ENCODE data around the gene ZDHHC14.
"Not testable (repeated sequence)": the region's sequence is repeated elsewhere in the genome, so short reads cannot be mapped to it uniquely, and the experiment has no call there.

Gene ZDHHC14

DNA sequence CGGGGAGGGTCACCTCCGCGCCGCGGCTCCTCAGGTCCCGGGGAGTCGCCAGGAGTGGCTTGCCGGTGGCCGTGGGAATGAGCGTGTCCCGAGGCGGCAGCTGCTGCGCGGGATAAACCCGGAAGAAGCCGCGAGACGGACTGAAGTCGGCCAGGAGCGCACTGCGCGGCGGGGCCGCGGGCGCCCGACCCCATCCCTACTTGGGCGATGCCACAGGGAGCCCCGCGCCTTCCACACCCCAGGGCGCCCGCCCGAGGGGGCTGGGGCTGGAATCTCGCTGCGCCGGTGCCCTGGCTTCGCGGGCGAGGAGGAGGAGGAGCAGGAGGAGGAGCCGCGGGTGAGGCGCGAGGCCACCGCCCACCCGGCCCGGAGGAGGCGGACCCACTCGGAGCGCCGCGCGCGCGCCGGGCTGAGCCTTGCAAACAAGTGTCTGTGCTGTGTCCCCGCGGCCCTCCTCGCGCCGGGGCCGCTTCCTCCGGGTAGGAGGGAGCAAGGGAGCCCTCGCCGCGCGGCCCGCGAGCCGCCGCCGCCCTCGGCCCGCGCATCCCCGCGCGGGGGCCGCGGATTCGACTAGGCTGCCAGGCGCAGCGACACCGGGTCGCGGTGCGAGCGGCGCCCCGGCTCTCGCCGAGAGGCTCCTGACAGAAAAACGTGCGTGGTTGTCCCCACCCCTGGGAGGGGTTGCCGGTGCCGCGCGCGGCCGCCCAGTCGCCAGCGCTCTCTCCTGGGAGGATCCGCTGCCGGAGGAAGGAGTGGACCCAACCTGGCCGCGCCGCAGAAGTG, at the start of gene ZDHHC14:
ZDHHC14 (plus strand) TSS at position 412 of the 783 bp plus-strand sequence.
- peak; percentile 84 to 88 for DNase-seq

DNA sequence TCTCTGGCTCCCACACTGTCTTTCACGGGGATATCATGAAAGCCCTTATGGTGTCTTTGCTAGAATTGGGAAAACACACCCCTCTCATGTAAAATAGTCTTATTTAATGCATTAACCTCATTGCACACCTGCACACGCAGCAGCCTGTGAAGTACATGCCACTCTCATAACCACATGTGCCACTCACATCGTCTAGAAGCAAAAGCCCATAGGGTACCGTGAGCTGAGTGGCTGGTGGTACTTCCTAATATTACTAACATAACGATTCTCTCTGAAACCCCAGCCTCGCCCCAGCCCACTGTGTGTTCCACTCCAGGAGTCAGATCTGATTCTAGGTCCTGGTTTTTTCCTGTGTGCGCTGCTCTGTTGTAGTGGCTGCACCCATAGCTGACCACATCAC, 48.2 kb upstream of the ZDHHC14 start:
- DNase-seq = no peak

DNA sequence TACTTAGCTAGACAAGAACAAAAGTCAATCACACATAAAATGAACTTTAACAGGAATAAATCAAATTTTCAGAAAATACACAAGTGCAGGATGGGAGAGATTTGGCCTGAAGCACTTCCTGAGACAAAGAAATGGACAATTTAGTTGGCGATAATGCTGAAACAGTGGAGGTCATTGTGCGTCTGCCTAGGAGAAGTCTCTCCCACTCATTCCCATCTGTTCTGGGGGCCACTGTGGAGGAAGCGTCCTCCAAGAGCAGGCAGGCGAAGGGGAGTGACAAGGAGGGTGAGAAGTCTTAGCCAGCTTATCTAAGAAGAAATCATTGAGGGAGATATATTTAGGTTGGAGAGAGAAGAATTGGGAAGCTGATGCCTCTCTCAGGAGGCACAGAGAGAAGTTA, 47.5 kb upstream of the ZDHHC14 start:
- DNase-seq = no peak

DNA sequence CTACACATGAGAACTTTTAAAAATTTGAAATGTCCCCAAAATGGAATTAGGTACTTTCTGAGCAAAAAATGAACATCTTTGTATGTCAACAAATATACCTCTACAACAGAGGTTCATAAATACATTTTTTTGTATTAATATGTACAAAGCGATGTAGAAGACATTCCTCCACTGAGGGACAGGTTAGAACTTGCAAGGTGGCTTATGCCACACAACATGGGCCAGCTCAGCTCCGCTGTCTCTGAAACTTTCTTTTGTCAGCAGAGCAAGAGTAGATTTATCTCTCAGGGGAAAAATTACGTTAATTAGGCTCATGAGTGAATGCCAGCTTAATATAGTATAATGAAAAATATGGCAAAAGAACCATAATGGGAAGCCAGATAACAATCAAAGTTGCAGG, 47.0 kb upstream of the ZDHHC14 start:
- no peak for DNase-seq

DNA sequence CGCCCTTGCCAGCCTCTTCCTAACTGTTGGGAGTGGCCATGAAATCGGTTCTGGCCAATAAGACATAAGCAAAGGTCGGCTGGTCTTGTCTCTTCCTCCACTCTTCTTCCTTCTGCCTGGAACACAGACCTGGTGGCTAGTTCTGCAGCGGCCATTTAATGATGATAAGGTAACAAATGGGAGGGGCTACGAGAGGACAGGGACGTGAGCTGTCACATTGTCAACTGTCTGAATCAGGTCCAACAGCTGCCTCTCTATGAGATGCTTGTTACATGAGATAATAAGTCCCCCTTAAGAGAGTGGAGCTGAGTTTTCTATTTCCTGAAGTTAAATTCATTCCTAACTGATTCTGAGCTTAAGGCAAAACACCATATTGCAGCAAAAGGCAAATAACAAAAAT, 45.2 kb upstream of the ZDHHC14 start:
- DNase-seq = no peak

DNA sequence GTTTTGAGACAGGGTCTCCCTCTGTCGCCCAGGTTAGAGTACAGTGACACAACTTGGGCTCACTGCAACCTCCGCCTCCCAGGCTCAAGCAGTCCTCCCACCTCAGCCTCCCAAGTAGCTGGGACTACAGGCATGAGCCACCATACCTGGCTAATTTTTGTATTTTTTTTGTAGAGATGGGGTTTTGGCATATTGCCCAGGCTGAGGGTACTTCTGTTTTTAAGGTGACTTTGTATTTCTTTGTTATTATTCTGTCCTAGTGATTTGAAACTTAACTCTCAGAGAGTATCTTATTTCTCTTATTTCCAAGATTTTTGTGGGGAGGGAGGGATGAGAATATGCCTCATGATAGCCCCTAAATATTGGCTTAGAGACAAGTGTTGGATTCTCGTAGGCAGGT, 43.7 kb upstream of the ZDHHC14 start:
- not testable (repeated sequence) for DNase-seq

DNA sequence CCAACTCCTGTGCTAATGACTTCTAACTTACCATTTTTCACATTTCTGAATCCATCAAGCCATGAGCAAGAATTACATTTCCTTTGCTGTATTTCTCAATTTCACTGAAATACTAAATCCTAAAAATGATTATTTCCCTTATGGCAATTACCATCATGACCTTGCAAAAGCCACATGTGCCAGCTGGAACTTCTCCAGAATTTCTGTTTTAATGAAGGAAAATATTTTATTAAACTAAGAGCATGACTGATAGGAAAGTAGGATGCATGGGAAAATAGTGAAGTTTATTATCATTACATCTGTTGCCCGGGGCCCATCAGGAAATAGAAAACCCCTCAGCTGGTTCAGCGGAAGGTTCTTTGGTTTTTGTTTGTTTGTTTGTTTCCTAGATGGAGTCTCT, 43.2 kb upstream of the ZDHHC14 start:
- no peak for DNase-seq

DNA sequence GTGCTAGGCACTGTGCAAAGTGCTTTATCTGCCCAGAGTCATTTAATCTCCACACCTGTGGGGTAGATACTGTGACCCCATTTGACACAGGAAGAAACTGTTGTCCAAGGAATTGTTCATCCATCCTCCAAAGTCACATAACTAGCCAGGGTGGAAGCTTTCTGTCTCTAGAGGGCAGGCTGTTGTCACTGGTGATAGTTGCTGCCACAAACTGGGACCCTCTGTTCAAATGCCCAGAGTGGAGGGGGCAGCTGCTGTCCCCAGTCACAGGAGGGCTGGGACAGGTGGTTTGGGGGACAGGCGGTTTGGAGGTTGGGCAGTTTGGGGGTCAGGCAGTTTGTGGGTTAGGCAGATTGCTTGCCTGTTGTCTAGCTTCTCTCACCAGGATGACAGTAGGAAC, 41.6 kb upstream of the ZDHHC14 start:
- no peak for DNase-seq

DNA sequence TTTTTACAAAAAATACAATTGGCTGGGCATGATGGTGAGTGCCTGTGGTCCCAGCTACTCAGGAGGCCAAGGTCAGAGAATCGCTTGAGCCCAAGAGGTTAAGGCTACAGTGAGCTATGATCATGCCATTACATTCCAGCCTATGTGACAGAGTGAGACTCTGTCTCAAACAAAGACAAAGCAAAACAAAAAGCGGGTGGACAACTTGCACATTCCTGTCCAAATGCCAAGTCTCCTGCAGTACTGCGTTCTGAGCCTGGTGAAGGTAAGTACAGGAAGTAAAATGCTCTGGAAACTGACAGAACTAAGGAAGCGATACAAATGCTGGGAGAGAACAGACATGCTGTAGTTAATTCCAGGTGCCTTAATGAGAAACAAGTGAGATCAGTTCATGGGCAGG, 37.3 kb upstream of the ZDHHC14 start:
- no peak for DNase-seq

DNA sequence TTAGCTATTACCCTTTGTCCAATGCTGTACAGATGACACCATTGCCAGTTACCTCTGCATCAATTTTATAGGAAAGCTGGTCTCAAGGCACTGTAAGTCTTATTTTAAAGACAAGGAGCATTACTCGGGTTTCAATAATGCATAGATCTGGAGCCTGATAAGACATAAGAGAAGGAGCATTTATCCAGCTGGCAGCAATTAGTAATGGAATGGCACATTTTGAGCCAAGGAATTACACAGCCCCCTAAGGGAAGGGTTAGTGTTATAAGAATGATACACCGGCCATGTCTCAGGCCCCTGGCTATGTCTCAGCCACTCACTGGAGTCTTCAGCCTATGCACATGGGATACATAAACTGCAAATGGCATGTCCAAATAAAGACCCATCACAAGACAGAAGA, 34.6 kb upstream of the ZDHHC14 start:
- DNase-seq = no peak

DNA sequence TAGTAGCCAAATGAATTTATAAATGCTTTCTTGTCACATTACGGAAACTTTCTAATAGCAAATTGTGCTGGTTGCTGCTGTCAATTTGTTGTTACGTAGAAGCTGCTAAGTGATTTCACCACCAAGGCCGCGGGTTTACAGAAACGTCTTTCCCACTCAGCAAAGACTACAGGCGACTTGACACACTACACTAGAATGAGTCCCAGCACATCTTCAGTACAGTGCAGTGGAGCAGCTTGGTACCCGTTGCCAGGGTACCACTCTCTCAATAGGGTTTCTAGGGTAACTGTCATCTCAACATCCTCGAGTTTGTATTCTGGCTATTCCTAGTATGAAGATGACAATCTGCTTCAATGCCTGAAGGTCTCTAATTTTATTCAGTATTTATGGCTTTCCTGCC, 22.7 kb upstream of the ZDHHC14 start:
- no peak for DNase-seq

DNA sequence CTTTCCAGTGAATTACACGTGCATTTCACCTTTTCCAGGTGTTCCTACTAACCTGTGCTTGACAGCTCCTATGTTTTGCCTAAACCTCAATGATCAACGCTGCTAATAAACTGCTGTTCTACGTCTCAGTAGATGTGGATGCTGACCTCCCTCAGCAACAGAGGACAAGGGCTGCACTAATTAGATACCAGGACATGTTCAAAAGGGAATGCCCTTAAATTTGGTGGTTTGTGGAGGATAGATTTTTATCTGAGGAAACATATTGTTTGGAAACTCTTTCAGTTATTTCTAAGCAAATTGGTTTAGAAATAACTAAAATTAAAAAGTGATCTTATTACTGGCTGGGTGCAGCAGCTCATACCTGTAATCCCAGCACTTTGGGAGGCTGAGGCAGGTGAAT, 19.1 kb upstream of the ZDHHC14 start:
- DNase-seq = no peak

DNA sequence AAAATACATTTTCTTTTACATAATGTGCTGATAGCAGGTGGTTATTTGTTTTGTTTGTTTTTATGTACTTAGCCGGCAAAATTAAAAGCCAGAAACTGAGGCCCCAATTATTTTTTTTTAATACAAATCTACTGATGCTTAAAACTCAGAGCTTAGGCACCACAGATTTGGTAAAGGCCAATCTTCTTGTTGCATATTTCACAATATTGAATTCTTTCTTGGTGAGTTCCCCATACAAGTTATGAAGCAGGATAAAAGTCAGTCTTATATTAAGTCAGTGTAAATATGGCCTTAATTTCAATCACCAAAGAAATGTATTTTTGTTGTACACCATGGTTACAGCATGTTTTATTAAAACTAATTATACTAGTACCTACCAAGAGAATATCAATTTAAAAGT, 16.3 kb upstream of the ZDHHC14 start:
- DNase-seq = no peak

DNA sequence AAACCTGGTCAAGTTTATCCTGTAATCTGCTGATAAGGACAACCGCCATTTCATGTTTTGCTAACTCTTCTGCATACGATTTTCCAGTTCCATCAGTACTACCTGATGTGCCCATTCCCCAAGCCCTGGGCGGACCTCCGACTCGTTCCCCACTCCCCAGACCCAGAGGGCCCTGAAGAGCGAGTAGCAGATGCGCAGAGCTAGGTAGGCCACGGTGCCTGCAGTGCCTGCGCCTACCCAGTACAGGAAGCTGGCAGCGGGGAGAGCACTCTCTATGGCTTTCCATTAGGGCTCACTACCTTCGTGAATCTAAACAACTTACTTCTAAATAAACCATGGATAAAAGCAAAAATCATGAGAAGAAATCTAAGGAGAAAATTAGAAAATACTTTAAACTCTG, 14.3 kb upstream of the ZDHHC14 start:
- DNase-seq = no peak

DNA sequence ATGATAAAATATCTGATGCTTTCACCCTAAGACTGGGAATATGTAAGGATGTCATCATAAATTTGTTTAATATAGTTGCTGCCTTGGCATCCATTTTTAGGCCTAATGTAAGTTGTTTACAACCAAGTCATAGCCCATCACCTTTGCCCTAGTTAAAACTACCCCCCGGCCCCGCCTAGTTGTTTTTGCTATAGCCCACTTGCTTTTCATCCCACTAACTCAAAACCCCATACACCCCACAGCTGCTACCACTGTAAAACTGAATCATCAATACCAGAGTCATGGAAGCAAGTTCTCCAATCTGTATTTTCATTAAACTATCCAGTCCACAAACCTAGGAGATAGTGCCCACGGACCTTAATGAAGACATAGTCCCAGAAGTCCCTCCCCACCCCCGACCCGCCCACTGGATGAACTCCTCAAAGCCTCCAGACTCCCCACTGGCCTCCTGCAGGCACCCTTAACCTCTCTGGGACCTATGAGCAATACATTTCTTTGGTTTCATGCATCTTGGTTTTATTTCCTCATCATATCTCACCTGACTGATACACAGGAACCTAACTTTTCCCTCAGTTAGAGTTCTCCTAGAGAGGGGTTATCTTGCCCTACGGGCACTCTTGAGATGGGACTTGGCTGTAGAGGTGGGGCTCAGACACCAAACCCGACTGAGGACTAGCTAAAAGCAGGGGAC, 12.5 kb upstream of the ZDHHC14 start:
- no peak for DNase-seq

DNA sequence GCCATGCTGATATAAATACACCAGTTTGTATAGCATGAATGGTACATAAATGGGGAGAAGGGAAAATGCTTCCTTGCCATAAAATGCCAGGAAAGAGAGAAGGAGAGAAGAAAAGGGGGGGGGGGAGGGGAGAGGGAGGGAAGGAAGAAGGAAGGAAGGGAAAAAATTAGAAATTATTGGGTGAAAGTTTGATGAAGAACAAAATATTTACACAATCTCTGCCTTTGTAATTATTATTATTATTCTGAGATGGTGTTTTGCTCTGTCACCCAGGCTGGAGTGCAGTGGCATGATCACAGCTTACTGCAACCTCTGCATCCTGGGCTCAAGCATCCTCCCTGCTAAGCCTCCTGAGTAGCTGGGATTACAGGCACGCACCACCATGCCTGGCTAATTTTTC, 10.2 kb upstream of the ZDHHC14 start:
- DNase-seq = no peak

DNA sequence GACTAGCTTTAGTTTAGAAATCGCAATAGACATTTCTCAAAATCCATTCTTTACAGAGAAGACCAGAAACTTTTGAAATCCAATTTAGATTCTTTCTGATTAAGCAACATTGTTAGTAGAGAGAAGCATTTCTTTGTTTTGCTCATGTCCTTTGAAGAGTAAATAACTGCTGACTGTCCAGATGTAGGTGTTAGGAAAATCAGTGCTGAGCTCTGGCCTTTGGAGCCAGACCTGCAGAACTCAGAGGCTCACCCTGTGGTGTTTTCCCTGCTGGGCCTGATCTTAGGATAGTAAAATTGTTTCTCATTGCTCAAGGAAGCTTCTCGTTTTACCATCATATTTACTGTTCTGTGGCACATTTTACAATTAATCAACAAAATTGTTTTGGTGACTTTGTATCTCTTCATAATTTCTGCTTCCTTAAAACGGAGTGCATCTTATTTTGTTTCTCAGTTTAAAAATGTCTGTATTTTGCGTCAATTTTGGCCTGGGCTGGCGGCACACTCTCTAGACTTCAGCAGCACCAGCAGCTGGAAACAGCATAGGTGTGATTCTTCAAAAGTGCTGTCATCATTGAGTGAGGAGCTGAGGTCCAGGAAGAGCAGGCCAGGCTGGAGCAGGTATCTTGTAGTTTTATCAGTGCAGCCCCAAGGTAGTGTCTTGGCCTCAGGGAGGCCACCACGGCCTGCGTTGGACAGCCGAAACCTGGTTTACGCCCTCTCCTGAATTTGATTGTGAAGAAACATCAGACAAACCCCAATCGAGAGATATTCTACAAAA, 8.3 kb upstream of the ZDHHC14 start:
- no peak for DNase-seq

DNA sequence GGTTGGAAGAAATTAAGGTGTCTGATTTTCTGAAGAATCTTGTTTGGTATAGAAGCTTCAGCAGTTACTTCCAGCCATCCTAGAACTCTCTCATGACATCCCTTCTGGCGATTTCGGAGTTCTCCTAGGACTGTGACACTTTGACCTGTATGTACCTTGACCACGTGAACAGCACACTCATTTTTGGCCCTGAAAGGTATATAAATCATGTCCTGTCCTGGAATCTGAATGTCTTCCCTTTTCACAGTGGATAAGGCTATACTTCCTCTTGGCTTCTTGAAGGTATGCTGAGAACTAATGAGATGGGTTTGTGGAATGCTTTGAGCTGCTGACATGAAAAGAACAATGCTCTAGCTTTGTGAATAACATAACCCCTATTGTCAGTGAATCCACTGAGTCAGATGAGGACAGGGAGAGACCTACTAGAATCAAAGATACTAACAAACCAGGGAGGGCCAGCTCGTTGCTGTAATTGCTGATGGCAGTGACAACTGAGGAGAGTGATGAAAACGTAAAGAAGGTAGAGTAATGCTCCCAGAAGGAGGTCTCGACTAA, 6.0 kb upstream of the ZDHHC14 start:
- no peak for DNase-seq

DNA sequence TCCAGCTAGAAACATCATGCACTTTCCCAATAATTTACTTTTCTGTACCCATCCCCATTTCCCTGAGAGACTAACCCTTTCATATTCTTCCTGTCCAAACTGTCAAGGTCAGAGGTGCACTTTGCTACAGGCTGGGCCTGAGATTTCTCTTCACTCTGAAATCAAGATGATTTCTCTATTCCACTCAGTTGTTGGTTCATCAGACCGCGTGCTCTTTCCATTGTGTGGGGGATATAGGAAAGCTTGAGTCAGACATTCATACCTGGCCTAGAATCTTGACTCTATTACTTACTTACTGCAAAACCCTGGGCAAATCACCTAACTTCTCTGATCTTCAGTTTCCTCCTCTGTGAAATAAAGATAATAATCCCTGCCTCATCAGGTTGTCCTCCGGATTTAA, 4.7 kb upstream of the ZDHHC14 start:
- DNase-seq = no peak

DNA sequence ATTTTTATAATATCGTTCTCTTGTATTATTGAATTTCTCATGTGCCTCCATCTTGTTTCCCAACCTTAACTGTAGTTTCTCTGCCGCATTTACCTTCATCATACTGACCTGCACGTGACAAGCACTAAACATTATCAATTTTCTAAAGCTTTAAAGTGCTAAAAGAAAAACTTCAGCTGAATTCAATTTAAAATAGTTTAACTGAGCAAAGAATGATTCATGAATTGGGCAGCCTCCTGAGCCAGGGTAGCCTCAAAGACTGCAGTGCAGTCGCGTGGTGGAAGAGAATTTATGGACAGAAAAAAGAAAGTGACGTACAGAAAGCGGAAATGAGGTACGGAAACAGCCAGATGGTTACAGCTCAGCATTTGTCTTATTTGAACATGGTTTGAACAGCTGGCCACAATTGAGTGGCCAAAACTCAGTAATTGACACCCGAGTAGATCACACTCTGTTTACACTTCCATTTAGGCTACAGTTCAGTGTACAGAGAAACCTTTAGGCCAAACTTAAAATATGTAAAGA, 4.2 kb upstream of the ZDHHC14 start:
- no peak for DNase-seq

DNA sequence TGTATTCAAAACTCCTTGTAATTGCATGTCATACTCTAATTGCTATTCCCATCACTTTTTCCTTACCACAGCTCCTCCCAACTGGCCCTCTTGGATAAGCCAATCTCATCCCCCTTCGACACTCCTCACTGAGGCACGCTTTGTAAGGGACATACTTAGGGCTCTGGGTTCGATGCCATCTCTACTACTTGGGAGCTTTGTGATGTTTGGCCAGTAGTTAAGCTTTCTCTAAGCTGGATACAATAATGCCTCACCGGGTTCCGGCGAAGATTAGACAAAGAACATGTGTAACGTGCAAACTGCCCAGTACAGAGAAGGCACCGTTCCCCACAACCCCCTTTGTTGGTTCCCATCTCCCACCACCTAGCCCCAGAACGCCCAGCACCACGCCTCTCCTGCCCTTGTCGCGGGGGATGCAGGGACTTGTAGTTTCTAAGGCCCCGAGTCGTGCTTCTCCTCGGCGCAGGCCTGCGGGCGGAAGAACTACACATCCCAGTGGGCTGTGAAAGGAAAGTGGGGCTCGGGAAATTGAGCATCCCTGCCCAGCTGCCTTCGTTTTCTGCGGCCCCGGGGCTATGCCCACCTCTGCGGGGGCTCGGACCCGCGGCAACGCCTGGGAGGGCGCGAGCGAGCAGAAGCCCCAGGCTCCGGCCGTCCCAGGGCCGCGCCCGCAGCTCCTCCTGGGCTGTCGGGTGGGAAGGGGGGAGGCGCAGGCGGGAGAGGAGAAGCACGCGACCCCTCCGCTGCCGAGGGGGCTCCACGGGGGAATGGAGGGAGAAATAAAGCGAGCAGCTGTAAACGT, 1.1 kb upstream of the ZDHHC14 start:
- DNase-seq = peak; percentile 89 to 93

DNA sequence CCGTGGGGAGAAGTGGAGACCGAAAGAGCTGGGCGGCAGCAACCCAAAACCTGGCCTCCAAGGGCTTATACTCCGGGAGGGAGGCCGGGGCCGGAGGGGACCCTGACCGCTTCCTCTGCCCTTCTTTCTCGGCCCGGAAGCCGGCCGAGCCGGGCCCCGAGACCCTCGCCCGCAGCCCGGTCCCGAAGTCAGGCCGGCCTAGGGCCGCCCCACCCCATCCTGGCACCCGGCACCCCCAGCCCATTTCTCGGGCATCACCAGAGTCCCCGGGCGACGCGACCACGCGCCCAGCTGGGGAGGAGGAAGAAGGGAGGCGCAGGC, 572 bp upstream of the ZDHHC14 start:
- no peak for DNase-seq
